ENCODE measurements around the gene SERPINC1. TPM values are rescaled to one million over a fixed set of nuclear protein-coding genes. Genes with fewer than 3 reads are reported as not detected.

SERPINC1 gene
- total and polyA plus RNA-seq, 2 of the 8 experiments (the other 6 are each of a cell fraction or from before 2014, with no cell fraction given), result 0.08 TPM; not detected in 1

DNA sequence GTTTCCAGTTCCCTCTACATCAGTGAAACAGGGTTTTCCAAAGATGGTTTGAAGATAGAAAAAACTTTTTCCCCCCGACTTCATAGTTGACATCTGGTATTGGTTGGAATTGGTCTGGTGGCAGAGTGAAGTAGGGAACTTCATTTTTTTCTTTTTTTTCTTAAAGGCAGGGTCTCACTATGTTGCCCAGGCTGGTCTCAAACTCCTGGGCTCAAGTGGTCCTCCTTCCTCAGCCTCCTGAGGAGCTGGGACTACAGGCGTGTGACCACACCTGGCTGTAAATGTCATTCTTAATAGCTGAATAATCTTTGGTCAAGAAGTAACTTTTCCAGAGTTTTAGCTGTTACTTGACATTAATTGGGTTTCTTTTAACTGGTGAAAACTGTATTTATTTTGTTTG, 27.2 kb downstream of the SERPINC1 start (continued):
- TF ChIP-seq, protein P1, sequence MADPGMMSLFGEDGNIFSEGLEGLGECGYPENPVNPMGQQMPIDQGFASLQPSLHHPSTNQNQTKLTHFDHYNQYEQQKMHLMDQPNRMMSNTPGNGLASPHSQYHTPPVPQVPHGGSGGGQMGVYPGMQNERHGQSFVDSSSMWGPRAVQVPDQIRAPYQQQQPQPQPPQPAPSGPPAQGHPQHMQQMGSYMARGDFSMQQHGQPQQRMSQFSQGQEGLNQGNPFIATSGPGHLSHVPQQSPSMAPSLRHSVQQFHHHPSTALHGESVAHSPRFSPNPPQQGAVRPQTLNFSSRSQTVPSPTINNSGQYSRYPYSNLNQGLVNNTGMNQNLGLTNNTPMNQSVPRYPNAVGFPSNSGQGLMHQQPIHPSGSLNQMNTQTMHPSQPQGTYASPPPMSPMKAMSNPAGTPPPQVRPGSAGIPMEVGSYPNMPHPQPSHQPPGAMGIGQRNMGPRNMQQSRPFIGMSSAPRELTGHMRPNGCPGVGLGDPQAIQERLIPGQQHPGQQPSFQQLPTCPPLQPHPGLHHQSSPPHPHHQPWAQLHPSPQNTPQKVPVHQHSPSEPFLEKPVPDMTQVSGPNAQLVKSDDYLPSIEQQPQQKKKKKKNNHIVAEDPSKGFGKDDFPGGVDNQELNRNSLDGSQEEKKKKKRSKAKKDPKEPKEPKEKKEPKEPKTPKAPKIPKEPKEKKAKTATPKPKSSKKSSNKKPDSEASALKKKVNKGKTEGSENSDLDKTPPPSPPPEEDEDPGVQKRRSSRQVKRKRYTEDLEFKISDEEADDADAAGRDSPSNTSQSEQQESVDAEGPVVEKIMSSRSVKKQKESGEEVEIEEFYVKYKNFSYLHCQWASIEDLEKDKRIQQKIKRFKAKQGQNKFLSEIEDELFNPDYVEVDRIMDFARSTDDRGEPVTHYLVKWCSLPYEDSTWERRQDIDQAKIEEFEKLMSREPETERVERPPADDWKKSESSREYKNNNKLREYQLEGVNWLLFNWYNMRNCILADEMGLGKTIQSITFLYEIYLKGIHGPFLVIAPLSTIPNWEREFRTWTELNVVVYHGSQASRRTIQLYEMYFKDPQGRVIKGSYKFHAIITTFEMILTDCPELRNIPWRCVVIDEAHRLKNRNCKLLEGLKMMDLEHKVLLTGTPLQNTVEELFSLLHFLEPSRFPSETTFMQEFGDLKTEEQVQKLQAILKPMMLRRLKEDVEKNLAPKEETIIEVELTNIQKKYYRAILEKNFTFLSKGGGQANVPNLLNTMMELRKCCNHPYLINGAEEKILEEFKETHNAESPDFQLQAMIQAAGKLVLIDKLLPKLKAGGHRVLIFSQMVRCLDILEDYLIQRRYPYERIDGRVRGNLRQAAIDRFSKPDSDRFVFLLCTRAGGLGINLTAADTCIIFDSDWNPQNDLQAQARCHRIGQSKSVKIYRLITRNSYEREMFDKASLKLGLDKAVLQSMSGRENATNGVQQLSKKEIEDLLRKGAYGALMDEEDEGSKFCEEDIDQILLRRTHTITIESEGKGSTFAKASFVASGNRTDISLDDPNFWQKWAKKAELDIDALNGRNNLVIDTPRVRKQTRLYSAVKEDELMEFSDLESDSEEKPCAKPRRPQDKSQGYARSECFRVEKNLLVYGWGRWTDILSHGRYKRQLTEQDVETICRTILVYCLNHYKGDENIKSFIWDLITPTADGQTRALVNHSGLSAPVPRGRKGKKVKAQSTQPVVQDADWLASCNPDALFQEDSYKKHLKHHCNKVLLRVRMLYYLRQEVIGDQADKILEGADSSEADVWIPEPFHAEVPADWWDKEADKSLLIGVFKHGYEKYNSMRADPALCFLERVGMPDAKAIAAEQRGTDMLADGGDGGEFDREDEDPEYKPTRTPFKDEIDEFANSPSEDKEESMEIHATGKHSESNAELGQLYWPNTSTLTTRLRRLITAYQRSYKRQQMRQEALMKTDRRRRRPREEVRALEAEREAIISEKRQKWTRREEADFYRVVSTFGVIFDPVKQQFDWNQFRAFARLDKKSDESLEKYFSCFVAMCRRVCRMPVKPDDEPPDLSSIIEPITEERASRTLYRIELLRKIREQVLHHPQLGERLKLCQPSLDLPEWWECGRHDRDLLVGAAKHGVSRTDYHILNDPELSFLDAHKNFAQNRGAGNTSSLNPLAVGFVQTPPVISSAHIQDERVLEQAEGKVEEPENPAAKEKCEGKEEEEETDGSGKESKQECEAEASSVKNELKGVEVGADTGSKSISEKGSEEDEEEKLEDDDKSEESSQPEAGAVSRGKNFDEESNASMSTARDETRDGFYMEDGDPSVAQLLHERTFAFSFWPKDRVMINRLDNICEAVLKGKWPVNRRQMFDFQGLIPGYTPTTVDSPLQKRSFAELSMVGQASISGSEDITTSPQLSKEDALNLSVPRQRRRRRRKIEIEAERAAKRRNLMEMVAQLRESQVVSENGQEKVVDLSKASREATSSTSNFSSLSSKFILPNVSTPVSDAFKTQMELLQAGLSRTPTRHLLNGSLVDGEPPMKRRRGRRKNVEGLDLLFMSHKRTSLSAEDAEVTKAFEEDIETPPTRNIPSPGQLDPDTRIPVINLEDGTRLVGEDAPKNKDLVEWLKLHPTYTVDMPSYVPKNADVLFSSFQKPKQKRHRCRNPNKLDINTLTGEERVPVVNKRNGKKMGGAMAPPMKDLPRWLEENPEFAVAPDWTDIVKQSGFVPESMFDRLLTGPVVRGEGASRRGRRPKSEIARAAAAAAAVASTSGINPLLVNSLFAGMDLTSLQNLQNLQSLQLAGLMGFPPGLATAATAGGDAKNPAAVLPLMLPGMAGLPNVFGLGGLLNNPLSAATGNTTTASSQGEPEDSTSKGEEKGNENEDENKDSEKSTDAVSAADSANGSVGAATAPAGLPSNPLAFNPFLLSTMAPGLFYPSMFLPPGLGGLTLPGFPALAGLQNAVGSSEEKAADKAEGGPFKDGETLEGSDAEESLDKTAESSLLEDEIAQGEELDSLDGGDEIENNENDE (IDR thresholded peaks at IDR 0.05; ENCODE audit: insufficient replicate concordance, low read length), result no peak
- peak; percentile 68; the same call in 1 of the 2 replicates for TF ChIP-seq KDM1A (IDR thresholded peaks at IDR 0.05; ENCODE audit: borderline replicate concordance, low read length)
- TF ChIP-seq, protein P2, sequence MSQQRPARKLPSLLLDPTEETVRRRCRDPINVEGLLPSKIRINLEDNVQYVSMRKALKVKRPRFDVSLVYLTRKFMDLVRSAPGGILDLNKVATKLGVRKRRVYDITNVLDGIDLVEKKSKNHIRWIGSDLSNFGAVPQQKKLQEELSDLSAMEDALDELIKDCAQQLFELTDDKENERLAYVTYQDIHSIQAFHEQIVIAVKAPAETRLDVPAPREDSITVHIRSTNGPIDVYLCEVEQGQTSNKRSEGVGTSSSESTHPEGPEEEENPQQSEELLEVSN (IDR thresholded peaks at IDR 0.05), result no peak
- TF ChIP-seq, protein P3, sequence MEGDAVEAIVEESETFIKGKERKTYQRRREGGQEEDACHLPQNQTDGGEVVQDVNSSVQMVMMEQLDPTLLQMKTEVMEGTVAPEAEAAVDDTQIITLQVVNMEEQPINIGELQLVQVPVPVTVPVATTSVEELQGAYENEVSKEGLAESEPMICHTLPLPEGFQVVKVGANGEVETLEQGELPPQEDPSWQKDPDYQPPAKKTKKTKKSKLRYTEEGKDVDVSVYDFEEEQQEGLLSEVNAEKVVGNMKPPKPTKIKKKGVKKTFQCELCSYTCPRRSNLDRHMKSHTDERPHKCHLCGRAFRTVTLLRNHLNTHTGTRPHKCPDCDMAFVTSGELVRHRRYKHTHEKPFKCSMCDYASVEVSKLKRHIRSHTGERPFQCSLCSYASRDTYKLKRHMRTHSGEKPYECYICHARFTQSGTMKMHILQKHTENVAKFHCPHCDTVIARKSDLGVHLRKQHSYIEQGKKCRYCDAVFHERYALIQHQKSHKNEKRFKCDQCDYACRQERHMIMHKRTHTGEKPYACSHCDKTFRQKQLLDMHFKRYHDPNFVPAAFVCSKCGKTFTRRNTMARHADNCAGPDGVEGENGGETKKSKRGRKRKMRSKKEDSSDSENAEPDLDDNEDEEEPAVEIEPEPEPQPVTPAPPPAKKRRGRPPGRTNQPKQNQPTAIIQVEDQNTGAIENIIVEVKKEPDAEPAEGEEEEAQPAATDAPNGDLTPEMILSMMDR (IDR thresholded peaks at IDR 0.05; ENCODE audit: control extremely low read depth in 1 of 3, insufficient read depth in 1 of 3, low read depth in 1 of 3, low read length in 3 of 3), result no peak
- TF ChIP-seq, protein P4, sequence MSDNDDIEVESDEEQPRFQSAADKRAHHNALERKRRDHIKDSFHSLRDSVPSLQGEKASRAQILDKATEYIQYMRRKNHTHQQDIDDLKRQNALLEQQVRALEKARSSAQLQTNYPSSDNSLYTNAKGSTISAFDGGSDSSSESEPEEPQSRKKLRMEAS (IDR thresholded peaks at IDR 0.05), result no peak
- TF ChIP-seq JUN (IDR thresholded peaks at IDR 0.05; ENCODE audit: low read depth, low read length), result no peak

Measured in H1 (cell line).